ENCODE results near the gene ZNF695.

ZNF695 gene

DNA sequence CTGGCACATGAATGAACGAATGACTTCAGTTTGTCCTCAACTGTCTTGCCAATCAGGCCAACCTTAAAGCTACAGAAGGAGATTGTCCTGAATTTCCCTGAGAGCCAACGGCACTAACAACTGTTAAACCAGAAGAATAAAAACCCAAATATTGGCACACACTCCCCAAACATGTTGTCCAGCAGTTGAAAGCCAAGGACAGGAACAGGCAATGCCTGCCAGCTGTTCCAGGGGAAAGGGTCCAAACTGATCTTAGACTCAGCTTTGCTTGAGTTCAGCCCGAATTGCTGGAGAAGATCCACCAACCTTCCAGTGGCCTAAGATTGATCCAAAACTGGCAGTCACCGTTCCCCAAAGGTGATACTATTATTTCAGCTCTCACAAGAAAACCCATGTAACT is 53.7 kb downstream of the ZNF695 start:
- no peak for DNase-seq

- DNase-seq: no peak
These were observed 56.4 kb downstream of the ZNF695 start for GRCh38 chr1:246951413-246951812.

DNA sequence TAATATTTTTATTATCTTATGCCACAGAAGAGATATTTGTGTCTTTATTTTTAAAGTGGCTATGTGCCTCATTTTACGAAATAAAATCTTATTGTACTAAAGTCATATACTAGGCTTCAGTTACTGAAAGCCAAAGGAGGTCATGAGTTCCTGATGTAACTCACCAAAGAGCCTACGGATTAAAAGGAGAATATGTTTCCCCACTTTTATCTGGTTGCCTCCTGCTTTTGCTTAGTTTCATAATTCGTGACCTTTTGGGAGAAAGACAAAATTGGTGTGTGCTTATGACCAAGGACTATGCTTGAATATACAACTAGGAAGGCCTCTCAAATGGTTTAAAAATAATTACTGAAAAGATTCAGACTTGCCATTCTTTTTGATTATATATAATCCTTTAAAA is 57.9 kb downstream of the ZNF695 start:
- DNase-seq: no peak

DNA sequence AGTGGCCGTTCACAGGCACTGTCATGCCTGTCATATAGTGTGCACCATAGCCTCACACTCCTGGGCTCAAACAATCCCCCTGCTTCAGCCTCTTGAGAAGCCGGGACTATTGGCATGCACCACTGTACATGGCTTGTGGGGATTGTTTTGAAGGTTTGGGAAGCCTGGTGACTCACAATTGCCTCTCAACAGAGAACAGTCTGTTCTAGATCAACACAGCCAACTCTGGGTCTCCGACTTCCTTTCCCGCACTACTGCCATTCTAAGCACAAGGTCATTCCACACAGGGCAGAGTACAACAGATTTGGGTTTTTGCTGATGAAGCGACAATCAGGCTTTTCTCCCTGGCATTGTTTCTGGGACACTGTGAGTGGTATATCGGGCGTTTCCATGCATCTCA is 60.6 kb downstream of the ZNF695 start:
- no peak for DNase-seq

DNA sequence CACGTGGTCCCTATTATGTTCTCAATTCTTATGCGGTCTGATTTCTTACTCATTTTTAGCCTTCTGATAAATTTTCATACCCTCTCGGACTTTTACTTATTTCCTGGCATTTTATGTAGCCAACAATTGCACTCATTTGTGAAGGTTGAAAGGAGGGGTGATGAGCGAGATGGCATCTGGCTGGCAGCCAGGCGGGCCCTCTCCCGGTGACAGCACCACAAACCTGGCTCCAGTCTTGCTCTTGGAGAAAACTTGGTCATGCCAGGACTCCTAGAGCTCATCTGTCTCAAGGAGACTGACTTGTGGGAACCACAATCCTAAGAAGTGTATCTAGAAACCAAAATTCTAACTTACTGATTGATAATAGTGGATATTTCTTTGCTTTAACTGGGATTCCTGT is 61.5 kb downstream of the ZNF695 start:
- no peak for DNase-seq
